ENCODE results near the gene LPA. TPM values are rescaled to one million over a fixed set of nuclear protein-coding genes. Genes with fewer than 3 reads are reported as not detected.

The LPA gene
- total and polyA plus RNA-seq, 2 of the 8 experiments (the other 6 are each of a cell fraction or from before 2014, with no cell fraction given) = 0.39 TPM; not detected in 1

- H3K36me3 ChIP-seq (ENCODE audit: control insufficient read depth in 2 of 4, insufficient read depth in 4 of 4, low read length in 3 of 4) = no peaks in the 10 kb centered on the region
- POLR2A ChIA-PET (ENCODE audit: partially characterized antibody) = no interaction called here
- no peak overlapping the region for H2BK15ac ChIP-seq (ENCODE audit: low read length)
- H3K4me3 ChIP-seq (ENCODE audit: extremely low read depth in 1 of 4, insufficient read depth in 2 of 4, low read depth in 3 of 4, low read length in 4 of 4) = no peak overlapping the region
- H4K5ac ChIP-seq (ENCODE audit: insufficient read length, low read depth, low read length) = no peak overlapping the region
- no peak overlapping the region for H2BK5ac ChIP-seq (ENCODE audit: low read depth, low read length)
- H4K8ac ChIP-seq (ENCODE audit: extremely low read depth, insufficient read depth, low read length) = no peak overlapping the region
- no peak overlapping the region for H3K56ac ChIP-seq (replicated peaks; ENCODE audit: insufficient read length, low read depth, low read length)
- no peaks in the 10 kb centered on the region for H3K4me1 ChIP-seq (replicated peaks in 1 of 4; ENCODE audit: control insufficient read depth in 3 of 4, insufficient read depth in 4 of 4, low read length in 3 of 4)
- no peak for FAIRE-seq
- H3K27ac ChIP-seq (ENCODE audit: low read depth, low read length) = no peak overlapping the region
- no peak overlapping the region for H2BK120ac ChIP-seq (replicated peaks; ENCODE audit: low read depth, low read length)
- CTCF ChIA-PET (ENCODE audit: partially characterized antibody) = interaction anchor here (0.6 to 0.9 kb wide), 4 partner anchors 41 to 496 kb away, joined by 3 to 4 read pairs (median 4); no protein-coding TSS in a partner anchor
- H3K23me2 ChIP-seq (ENCODE audit: low read depth, low read length) = no peaks in the 10 kb centered on the region
- no peak overlapping the region for H2AFZ ChIP-seq (ENCODE audit: low read length)
- no peaks in the 10 kb centered on the region for H3K79me2 ChIP-seq (ENCODE audit: control insufficient read depth in 1 of 2, insufficient read depth in 2 of 2, low read length in 2 of 2)
- 72% methylated on average over 5 of the region's 5 CpGs; no CpG with 5 or more reads in 1 of the 2 experiments for WGBS, 2 experiments (ENCODE audit: extremely low coverage in 1 of 2, insufficient coverage in 1 of 2, insufficient read length in 1 of 2, insufficient replicate concordance in 2 of 2, low coverage in 1 of 2, low lambda C conversion rate in 2 of 2, missing lambda C conversion rate in 1 of 2)
- no peak overlapping the region for H4K91ac ChIP-seq (replicated peaks; ENCODE audit: insufficient read length, low read length)
- H2BK20ac ChIP-seq (ENCODE audit: low read length) = no peak overlapping the region
- H3K4ac ChIP-seq (replicated peaks; ENCODE audit: insufficient read length, low read depth, low read length) = no peak overlapping the region
- H3K9ac ChIP-seq (replicated peaks in 1 of 4; ENCODE audit: extremely low read depth in 1 of 4, low read depth in 3 of 4, low read length in 3 of 4) = no peak overlapping the region
- H3K23ac ChIP-seq (ENCODE audit: insufficient read length) = no peak overlapping the region
- H2AK5ac ChIP-seq (ENCODE audit: low read depth, low read length) = no peak overlapping the region
- H2BK12ac ChIP-seq (ENCODE audit: low read depth, low read length) = no peak overlapping the region
- peaks cover 2 to 20% of the 10 kb centered on the region in 2 experiments; a peak in 2 of 4 replicates for H3K9me3 ChIP-seq (ENCODE audit: insufficient read depth in 2 of 2, low read depth in 1 of 2, low read length in 1 of 2)
- no peaks in the 10 kb centered on the region for H3K79me1 ChIP-seq (ENCODE audit: low read depth, low read length)
- no peak overlapping the region for H3K14ac ChIP-seq (ENCODE audit: insufficient read length)
- no peaks in the 10 kb centered on the region for H4K20me1 ChIP-seq (replicated peaks in 1 of 2; ENCODE audit: control insufficient read depth in 1 of 2, insufficient read depth in 2 of 2, low read length in 2 of 2)
- no peaks in the 10 kb centered on the region for H3K27me3 ChIP-seq (replicated peaks in 1 of 4; ENCODE audit: control insufficient read depth in 3 of 4, extremely low read depth in 1 of 4, insufficient read depth in 3 of 4, low read length in 3 of 4)
- DNase-seq (ENCODE audit: low read depth in 1 of 2, low spot score in 2 of 2) = no peak
- no peak overlapping the region for H3K18ac ChIP-seq (ENCODE audit: extremely low read depth, low read length)
- H3K4me2 ChIP-seq (ENCODE audit: insufficient read depth in 1 of 2, low read depth in 2 of 2, low read length in 2 of 2) = no peak overlapping the region
- no peak for TF ChIP-seq MAX (IDR thresholded peaks at IDR 0.05)
- TF ChIP-seq RAD21 (IDR thresholded peaks at IDR 0.05 in 1 of 2, conservative IDR thresholded peaks at IDR 0.05 in 1 of 2; ENCODE audit: low read depth in 2 of 2, low read length in 2 of 2) = peak; percentile 17 to 26; a peak in 3 of 4 replicates
- peak; percentile 66; the same call in 1 of the 2 replicates for TF ChIP-seq CEBPB (IDR thresholded peaks at IDR 0.05; ENCODE audit: low read depth, low read length)
- TF ChIP-seq ZNF274 (IDR thresholded peaks at IDR 0.05; ENCODE audit: borderline replicate concordance, extremely low read depth, low read length) = no peak
- no peak for TF ChIP-seq RNF2 (IDR thresholded peaks at IDR 0.05; ENCODE audit: borderline replicate concordance, low read depth, low read length, missing control alignments, poor library complexity, severe bottlenecking)
- TF ChIP-seq SAP30 (IDR thresholded peaks at IDR 0.05; ENCODE audit: insufficient read depth, insufficient replicate concordance, low read length) = no peak
- no peak for TF ChIP-seq CBX8 (IDR thresholded peaks at IDR 0.05; ENCODE audit: borderline replicate concordance, low read depth, low read length)
- TF ChIP-seq EGR1 (IDR thresholded peaks at IDR 0.05; ENCODE audit: borderline replicate concordance, low read depth, low read length) = no peak
- no peak for TF ChIP-seq YY1 (IDR thresholded peaks at IDR 0.05; ENCODE audit: low read depth, low read length)
Measured at GRCh38 chr6:160692369-160692959, 28.4 kb upstream of the LPA start.
